Astrocyte of the cerebellum (primary cell): ENCODE results near the gene SCRT2.

Experiments
- DNase-seq: peaks from one replicate; pipeline ENCODE4 v3.0.0-alpha.2; 2011; ENCODE audit warnings: low read depth
- H3K4me3 ChIP-seq: 2 replicates; pipeline ENCODE4 v1.5.1; 2011; ENCODE audit warnings: mild to moderate bottlenecking, low read depth, low read length, moderate library complexity
- in situ Hi-C: cut with HindIII; loops from 2 replicates; pipeline ENCODE4 v1.10.0; 2017; ENCODE audit warnings: low sequenced_read_pairs
- TF ChIP-seq, protein P1 (sequence below): IDR thresholded peaks from 2 replicates; pipeline ENCODE4 v1.5.1; 2012; ENCODE audit warnings: low read length, low read depth, moderate library complexity, mild to moderate bottlenecking; ENCODE audit errors: missing control alignments

Gene SCRT2

DNA sequence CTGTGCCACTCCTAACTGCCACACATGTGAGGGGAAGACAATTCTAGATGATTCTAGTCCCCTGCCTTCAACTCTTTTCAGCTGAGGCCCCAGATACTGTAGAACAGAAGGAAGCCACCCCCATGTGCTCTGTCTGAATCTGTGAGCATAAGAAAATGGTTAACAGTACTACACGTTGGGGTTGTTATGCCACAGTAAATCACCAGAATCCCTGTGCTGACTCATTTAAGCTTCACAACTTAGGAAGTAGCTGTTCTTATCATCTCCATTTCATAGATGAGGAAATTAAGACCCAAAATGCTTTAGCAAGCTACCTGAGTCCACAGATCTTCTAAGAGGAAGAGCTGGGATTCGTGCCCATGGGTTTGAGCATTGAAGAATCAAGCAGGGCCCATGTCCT, 27.4 kb upstream of the SCRT2 start:
- in situ Hi-C loops = no loop called here
- TF ChIP-seq, protein P1, sequence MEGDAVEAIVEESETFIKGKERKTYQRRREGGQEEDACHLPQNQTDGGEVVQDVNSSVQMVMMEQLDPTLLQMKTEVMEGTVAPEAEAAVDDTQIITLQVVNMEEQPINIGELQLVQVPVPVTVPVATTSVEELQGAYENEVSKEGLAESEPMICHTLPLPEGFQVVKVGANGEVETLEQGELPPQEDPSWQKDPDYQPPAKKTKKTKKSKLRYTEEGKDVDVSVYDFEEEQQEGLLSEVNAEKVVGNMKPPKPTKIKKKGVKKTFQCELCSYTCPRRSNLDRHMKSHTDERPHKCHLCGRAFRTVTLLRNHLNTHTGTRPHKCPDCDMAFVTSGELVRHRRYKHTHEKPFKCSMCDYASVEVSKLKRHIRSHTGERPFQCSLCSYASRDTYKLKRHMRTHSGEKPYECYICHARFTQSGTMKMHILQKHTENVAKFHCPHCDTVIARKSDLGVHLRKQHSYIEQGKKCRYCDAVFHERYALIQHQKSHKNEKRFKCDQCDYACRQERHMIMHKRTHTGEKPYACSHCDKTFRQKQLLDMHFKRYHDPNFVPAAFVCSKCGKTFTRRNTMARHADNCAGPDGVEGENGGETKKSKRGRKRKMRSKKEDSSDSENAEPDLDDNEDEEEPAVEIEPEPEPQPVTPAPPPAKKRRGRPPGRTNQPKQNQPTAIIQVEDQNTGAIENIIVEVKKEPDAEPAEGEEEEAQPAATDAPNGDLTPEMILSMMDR = no peak
- no peak for DNase-seq
- H3K4me3 ChIP-seq = no peak overlapping the region

DNA sequence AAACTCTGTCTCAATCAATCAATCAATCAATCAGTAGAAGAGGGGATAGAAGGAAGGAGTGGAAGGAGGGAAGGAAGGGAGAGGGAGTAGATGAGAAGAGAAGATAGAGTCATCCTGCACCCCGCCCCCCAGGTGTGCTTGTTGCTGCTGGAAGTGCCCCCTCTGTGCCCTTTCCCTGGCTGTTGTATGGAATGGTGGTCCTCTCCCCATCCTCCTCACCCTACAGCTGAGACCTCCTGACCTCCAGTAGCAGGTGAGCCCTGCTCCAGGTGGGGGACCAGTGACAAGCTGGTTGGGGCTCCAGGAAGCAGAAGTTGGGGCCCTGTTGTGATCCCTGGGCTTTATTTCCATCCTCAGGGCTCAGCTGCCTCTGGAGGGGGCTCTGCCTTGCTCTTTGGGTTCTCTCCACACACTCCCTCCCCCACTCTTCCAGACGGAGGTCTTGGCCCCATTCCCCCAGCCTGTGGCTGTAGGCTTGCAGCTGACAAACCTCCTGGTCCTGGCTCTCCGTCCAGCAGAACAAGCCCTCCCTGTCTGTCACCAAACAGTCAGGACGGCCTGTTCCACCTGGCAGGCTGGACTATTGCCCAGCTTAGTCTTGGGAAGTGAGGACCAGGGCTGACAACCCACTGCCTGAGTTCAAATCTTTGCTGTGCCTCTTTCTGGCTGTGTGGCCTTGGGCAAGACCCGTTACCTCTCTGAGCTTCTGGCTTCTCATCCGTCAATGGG, 26.0 kb upstream of the SCRT2 start:
- in situ Hi-C loops = no loop called here
- DNase-seq = no peak
- no peak overlapping the region for H3K4me3 ChIP-seq
- TF ChIP-seq, protein P1 = no peak

DNA sequence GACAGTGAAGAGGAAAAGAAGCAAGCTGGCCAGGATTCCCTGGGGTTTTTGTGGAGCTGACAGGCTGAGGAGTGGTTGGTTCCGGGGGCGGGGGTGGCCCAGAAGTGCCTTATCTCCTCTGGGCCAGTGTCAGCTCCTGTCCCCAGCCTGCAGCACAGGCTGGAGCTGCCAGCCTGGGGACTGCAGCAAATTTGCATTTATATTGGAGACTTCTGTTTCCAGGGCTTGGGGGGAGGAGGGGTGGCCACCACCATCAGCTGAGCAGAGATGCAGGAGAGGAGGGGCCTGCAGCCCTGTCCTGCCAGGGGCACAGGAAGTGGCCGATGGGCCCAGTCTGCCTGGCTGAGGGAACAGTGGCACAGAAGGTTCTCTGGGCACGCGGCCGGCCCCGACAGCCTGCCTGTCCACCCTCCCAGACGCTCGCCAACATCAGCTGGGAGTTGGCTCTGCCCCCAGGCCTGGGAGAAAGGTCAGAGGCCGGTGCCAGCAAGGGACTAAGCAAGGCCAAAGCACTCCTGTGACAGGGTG, 24.3 kb upstream of the SCRT2 start:
- in situ Hi-C loops = no loop called here
- TF ChIP-seq, protein P1 = no peak
- H3K4me3 ChIP-seq = no peak overlapping the region
- DNase-seq = no peak

DNA sequence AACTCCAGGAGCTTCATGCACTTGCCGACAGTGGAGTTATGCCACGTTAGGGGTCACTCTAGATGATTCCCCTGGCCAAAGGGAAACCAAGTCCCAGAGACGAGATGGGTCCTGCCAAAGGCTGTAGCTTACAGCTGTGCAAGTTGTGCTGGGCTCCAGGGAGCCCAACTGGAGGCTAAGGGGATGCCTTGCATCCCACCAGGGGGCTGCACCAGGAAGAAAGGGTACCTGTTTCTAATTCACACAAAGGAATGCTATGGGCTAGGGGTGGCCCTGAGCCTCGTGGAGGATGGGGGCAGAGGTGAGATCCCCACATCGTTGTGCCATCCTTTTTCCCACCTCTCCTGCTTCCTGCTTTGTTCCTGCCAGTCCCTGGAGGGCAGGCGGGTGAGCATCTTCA, 23.7 kb upstream of the SCRT2 start:
- in situ Hi-C loops = no loop called here
- TF ChIP-seq, protein P1 = no peak
- H3K4me3 ChIP-seq = no peak overlapping the region
- no peak for DNase-seq

GRCh38 chr20:698276-698675, 22.7 kb upstream of the SCRT2 start:
- in situ Hi-C loops = no loop called here
- TF ChIP-seq, protein P1 = no peak
- H3K4me3 ChIP-seq = no peak overlapping the region
- DNase-seq = no peak

- TF ChIP-seq, protein P1 = no peak
- no peak for DNase-seq
- in situ Hi-C loops = no loop called here
- H3K4me3 ChIP-seq = no peak overlapping the region
Observed at GRCh38 chr20:697826-698225, 22.2 kb upstream of the SCRT2 start.
